NCI-H524 treated with DMSO at 0.1 percent for 48 hours (cell line): ENCODE results near the gene DOK7.

ENCODE experiments used
- DNase-seq: peaks from one replicate; lab custom pipeline; 2025; lab: John Stamatoyannopoulos, UW

Gene DOK7

GRCh38 chr4:3427706-3428446, 35.2 kb upstream of the DOK7 start:
- no peak for DNase-seq

GRCh38 chr4:3429651-3430050, 33.5 kb upstream of the DOK7 start:
- DNase-seq: no peak

- DNase-seq: no peak
Observed at GRCh38 chr4:3430524-3430923, 32.6 kb upstream of the DOK7 start.

GRCh38 chr4:3431446-3431993, 31.6 kb upstream of the DOK7 start:
- no peak for DNase-seq

GRCh38 chr4:3432381-3432790, 30.7 kb upstream of the DOK7 start:
- no peak for DNase-seq

GRCh38 chr4:3433138-3433869, 29.8 kb upstream of the DOK7 start:
- DNase-seq: no peak

GRCh38 chr4:3434881-3435685, 28.0 kb upstream of the DOK7 start:
- DNase-seq: no peak

- DNase-seq: no peak
Observed at GRCh38 chr4:3435686-3435956, 27.5 kb upstream of the DOK7 start.

- DNase-seq: no peak
Observed at GRCh38 chr4:3436048-3436797, 26.9 kb upstream of the DOK7 start.

- no peak for DNase-seq
Observed at GRCh38 chr4:3436798-3437581, 26.1 kb upstream of the DOK7 start.

- DNase-seq: no peak
Observed at GRCh38 chr4:3437582-3437936, 25.5 kb upstream of the DOK7 start.

GRCh38 chr4:3437998-3438846, 24.9 kb upstream of the DOK7 start:
- DNase-seq: no peak

GRCh38 chr4:3438847-3439180, 24.3 kb upstream of the DOK7 start:
- DNase-seq: no peak

GRCh38 chr4:3439391-3439790, 23.7 kb upstream of the DOK7 start:
- DNase-seq: no peak

GRCh38 chr4:3440011-3440410, 23.1 kb upstream of the DOK7 start:
- no peak for DNase-seq

GRCh38 chr4:3440979-3441500, 22.1 kb upstream of the DOK7 start:
- DNase-seq: no peak

GRCh38 chr4:3441501-3442459, 21.3 kb upstream of the DOK7 start, which contains the start of gene HGFAC:
Gene HGFAC, plus strand, starts transcription at chr4:3441968. Its CDS starts 34 bp downstream, at chr4:3442002.
- no peak for DNase-seq

GRCh38 chr4:3442460-3442958, 20.6 kb upstream of the DOK7 start:
- no peak for DNase-seq
